ENCODE measurements around the gene CD151.

Gene CD151

GRCh38 chr11:836274-836673 is 3.5 kb downstream of the CD151 start:
- no peak overlapping the region for H3K9ac ChIP-seq (ENCODE audit: low read length)
- H3K36me3 ChIP-seq (ENCODE audit: insufficient read depth, low read length) = peaks cover 32% of the 10 kb centered on the region
- peaks cover 0 to 12% of the 10 kb centered on the region in 2 donors for H3K27me3 ChIP-seq (ENCODE audit: control insufficient read depth in 1 of 2, insufficient read depth in 2 of 2, low read length in 2 of 2)
- peaks cover 34% of the 10 kb centered on the region for H3K4me1 ChIP-seq (ENCODE audit: insufficient read depth, low read length)
- H3K27ac ChIP-seq (ENCODE audit: low read depth, low read length) = no peak overlapping the region
- no peaks in the 10 kb centered on the region for H3K9me3 ChIP-seq (ENCODE audit: low read length)
- no peak overlapping the region for H3K4me3 ChIP-seq (ENCODE audit: low read depth in 1 of 2, low read length in 2 of 2)

GRCh38 chr11:836700-837099 is 3.9 kb downstream of the CD151 start:
- Histone ChIP-seq H3K9ac (ENCODE audit: low read length) (no peak overlapping the region), H3K27me3 (ENCODE audit: control insufficient read depth in 1 of 2, insufficient read depth in 2 of 2, low read length in 2 of 2) (peaks cover 0 to 8% of the 10 kb centered on the region in 2 donors), H3K27ac (ENCODE audit: low read depth, low read length) (no peak overlapping the region), H3K4me1 (ENCODE audit: insufficient read depth, low read length) (peaks cover 35% of the 10 kb centered on the region), H3K9me3 (ENCODE audit: low read length) (no peaks in the 10 kb centered on the region), H3K4me3 (ENCODE audit: low read depth in 1 of 2, low read length in 2 of 2) (no peak overlapping the region), H3K36me3 (ENCODE audit: insufficient read depth, low read length) (peaks cover 32% of the 10 kb centered on the region)

GRCh38 chr11:837189-837989 is 4.6 kb downstream of the CD151 start:
- no peak overlapping the region for H3K4me3 ChIP-seq (ENCODE audit: low read depth in 1 of 2, low read length in 2 of 2)
- H3K9ac ChIP-seq (ENCODE audit: low read length) = no peak overlapping the region
- no peaks in the 10 kb centered on the region for H3K9me3 ChIP-seq (ENCODE audit: low read length)
- H3K27me3 ChIP-seq (ENCODE audit: control insufficient read depth in 1 of 2, insufficient read depth in 2 of 2, low read length in 2 of 2) = peaks cover 0 to 1% of the 10 kb centered on the region in 2 donors
- peaks cover 31% of the 10 kb centered on the region for H3K4me1 ChIP-seq (ENCODE audit: insufficient read depth, low read length)
- H3K27ac ChIP-seq (ENCODE audit: low read depth, low read length) = no peak overlapping the region
- peaks cover 32% of the 10 kb centered on the region for H3K36me3 ChIP-seq (ENCODE audit: insufficient read depth, low read length)

- H3K4me3 ChIP-seq (ENCODE audit: low read depth in 1 of 2, low read length in 2 of 2) = no peak overlapping the region
- H3K9ac ChIP-seq (ENCODE audit: low read length) = no peak overlapping the region
- peaks cover 30% of the 10 kb centered on the region for H3K4me1 ChIP-seq (ENCODE audit: insufficient read depth, low read length)
- H3K27ac ChIP-seq (ENCODE audit: low read depth, low read length) = no peak overlapping the region
- H3K9me3 ChIP-seq (ENCODE audit: low read length) = no peaks in the 10 kb centered on the region
- peaks cover 32% of the 10 kb centered on the region for H3K36me3 ChIP-seq (ENCODE audit: insufficient read depth, low read length)
- H3K27me3 ChIP-seq (ENCODE audit: control insufficient read depth in 1 of 2, insufficient read depth in 2 of 2, low read length in 2 of 2) = no peaks in the 10 kb centered on the region
Observed at GRCh38 chr11:837990-838307, 5.2 kb downstream of the CD151 start.

- Histone ChIP-seq H3K4me3 (ENCODE audit: low read depth in 1 of 2, low read length in 2 of 2) (no peak overlapping the region), H3K9me3 (ENCODE audit: low read length) (no peaks in the 10 kb centered on the region), H3K36me3 (ENCODE audit: insufficient read depth, low read length) (peaks cover 32% of the 10 kb centered on the region), H3K4me1 (ENCODE audit: insufficient read depth, low read length) (peaks cover 31% of the 10 kb centered on the region), H3K9ac (ENCODE audit: low read length) (no peak overlapping the region), H3K27me3 (ENCODE audit: control insufficient read depth in 1 of 2, insufficient read depth in 2 of 2, low read length in 2 of 2) (no peaks in the 10 kb centered on the region), H3K27ac (ENCODE audit: low read depth, low read length) (no peak overlapping the region)
Observed at GRCh38 chr11:838441-839279, 5.9 kb downstream of the CD151 start.

- H3K9ac ChIP-seq (ENCODE audit: low read length) = no peak overlapping the region
- no peak overlapping the region for H3K27ac ChIP-seq (ENCODE audit: low read depth, low read length)
- no peak overlapping the region for H3K4me3 ChIP-seq (ENCODE audit: low read depth in 1 of 2, low read length in 2 of 2)
- H3K27me3 ChIP-seq (ENCODE audit: control insufficient read depth in 1 of 2, insufficient read depth in 2 of 2, low read length in 2 of 2) = no peaks in the 10 kb centered on the region
- peaks cover 32% of the 10 kb centered on the region for H3K36me3 ChIP-seq (ENCODE audit: insufficient read depth, low read length)
- H3K4me1 ChIP-seq (ENCODE audit: insufficient read depth, low read length) = peaks cover 32% of the 10 kb centered on the region
- no peaks in the 10 kb centered on the region for H3K9me3 ChIP-seq (ENCODE audit: low read length)
Observed at GRCh38 chr11:839280-839623, 6.5 kb downstream of the CD151 start.

- no peak overlapping the region for H3K4me3 ChIP-seq (ENCODE audit: low read depth in 1 of 2, low read length in 2 of 2)
Observed at GRCh38 chr11:839875-840617, 7.3 kb downstream of the CD151 start.

GRCh38 chr11:841981-842369 is 9.2 kb downstream of the CD151 start:
- Histone ChIP-seq H3K27ac (ENCODE audit: low read depth, low read length) (peak overlapping the region; percentile 88), H3K4me1 (ENCODE audit: insufficient read depth, low read length) (peaks cover 31% of the 10 kb centered on the region), H3K36me3 (ENCODE audit: insufficient read depth, low read length) (peaks cover 23% of the 10 kb centered on the region), H3K9ac (ENCODE audit: low read length) (peak overlapping the region; percentile 61), H3K9me3 (ENCODE audit: low read length) (no peaks in the 10 kb centered on the region), H3K4me3 (ENCODE audit: low read depth in 1 of 2, low read length in 2 of 2) (peak overlapping the region; percentile 76 to 100), H3K27me3 (ENCODE audit: control insufficient read depth in 1 of 2, insufficient read depth in 2 of 2, low read length in 2 of 2) (no peaks in the 10 kb centered on the region)

More at GRCh38 chr11:839875-840617, 7.3 kb downstream of the CD151 start:
- Histone ChIP-seq H3K9me3 (ENCODE audit: low read length) (no peaks in the 10 kb centered on the region), H3K9ac (ENCODE audit: low read length) (no peak overlapping the region), H3K27ac (ENCODE audit: low read depth, low read length) (no peak overlapping the region), H3K4me1 (ENCODE audit: insufficient read depth, low read length) (peaks cover 31% of the 10 kb centered on the region), H3K36me3 (ENCODE audit: insufficient read depth, low read length) (peaks cover 32% of the 10 kb centered on the region), H3K27me3 (ENCODE audit: control insufficient read depth in 1 of 2, insufficient read depth in 2 of 2, low read length in 2 of 2) (no peaks in the 10 kb centered on the region)

- H3K9me3 ChIP-seq (ENCODE audit: low read length) = no peaks in the 10 kb centered on the region
- peaks cover 18% of the 10 kb centered on the region for H3K36me3 ChIP-seq (ENCODE audit: insufficient read depth, low read length)
- peak within 1 kb of the TSS; percentile 76 to 100 for H3K4me3 ChIP-seq (ENCODE audit: low read depth in 1 of 2, low read length in 2 of 2)
- H3K27ac ChIP-seq (ENCODE audit: low read depth, low read length) = peak within 1 kb of the TSS; percentile 88
- H3K9ac ChIP-seq (ENCODE audit: low read length) = peak within 1 kb of the TSS; percentile 61
- H3K27me3 ChIP-seq (ENCODE audit: control insufficient read depth in 1 of 2, insufficient read depth in 2 of 2, low read length in 2 of 2) = no peaks in the 10 kb centered on the region
- H3K4me1 ChIP-seq (ENCODE audit: insufficient read depth, low read length) = peaks cover 31% of the 10 kb centered on the region
Observed at GRCh38 chr11:842370-843002, 9.7 kb downstream of the CD151 start, which contains the start of the genes POLR2L and TSPAN4. Gene POLR2L (minus strand): TSS chr11:842529. CDS start chr11:842508, 21 bp downstream. Gene TSPAN4 (plus strand): TSS chr11:842852. CDS start chr11:850305, 7,453 bp downstream.

- H3K4me1 ChIP-seq (ENCODE audit: insufficient read depth, low read length) = peaks cover 35% of the 10 kb centered on the region
- peaks cover 18% of the 10 kb centered on the region for H3K36me3 ChIP-seq (ENCODE audit: insufficient read depth, low read length)
Observed at GRCh38 chr11:843086-843734, 10.5 kb downstream of the CD151 start.

More at GRCh38 chr11:843086-843734, 10.5 kb downstream of the CD151 start:
- H3K27me3 ChIP-seq (ENCODE audit: control insufficient read depth in 1 of 2, insufficient read depth in 2 of 2, low read length in 2 of 2) = peaks cover 0 to 4% of the 10 kb centered on the region in 2 donors
- no peaks in the 10 kb centered on the region for H3K9me3 ChIP-seq (ENCODE audit: low read length)
- peak overlapping the region; percentile 76 to 100 for H3K4me3 ChIP-seq (ENCODE audit: low read depth in 1 of 2, low read length in 2 of 2)
- H3K27ac ChIP-seq (ENCODE audit: low read depth, low read length) = peak overlapping the region; percentile 88
- H3K9ac ChIP-seq (ENCODE audit: low read length) = peak overlapping the region; percentile 41

Measured in muscle layer of colon (tissue), 2 donors.